ENCODE measurements around the gene NDC1. TPM values are rescaled to one million over a fixed set of nuclear protein-coding genes. Genes with fewer than 3 reads are reported as not detected.

The NDC1 gene
- total RNA-seq, 4 donors from 2014 or later: 1.1 to 11.1 (median 8.0) TPM

- Histone ChIP-seq H3K4me3 (no peak overlapping the region), H3K27me3 (peaks cover 26% of the 10 kb centered on the region), H3K36me3 (no peaks in the 10 kb centered on the region), H3K27ac (no peak overlapping the region), H3K9me3 (no peaks in the 10 kb centered on the region), H3K4me1 (no peaks in the 10 kb centered on the region)
- intact Hi-C loops (cut with DNase I; ENCODE audit: low total_unique reads): no loop called here
- in situ Hi-C loops (cut with MboI; ENCODE audit: low pct_ligation_motif_present in 1 of 4, low pct_unique_long_range_greater_than_20kb in 1 of 4, low sequenced_read_pairs in 3 of 4): no loop called here
- 88 to 89% methylated on average over 14 to 17 of the region's 17 CpGs for WGBS, 2 donors (ENCODE audit: low coverage in 1 of 2)
- TF ChIP-seq CTCF (IDR thresholded peaks at IDR 0.05): no peak
- no peak for TF ChIP-seq POLR2A (IDR thresholded peaks at IDR 0.05)
- TF ChIP-seq EP300 (IDR thresholded peaks at IDR 0.05; ENCODE audit: low read depth): no peak
- TF ChIP-seq POLR2AphosphoS5 (IDR thresholded peaks at IDR 0.05): no peak
- DNase-seq: no peak
Observed at GRCh38 chr1:53728702-53729455, 109.2 kb downstream of the NDC1 start.

GRCh38 chr1:53728196-53728595 is 109.9 kb downstream of the NDC1 start:
- no peaks in the 10 kb centered on the region for H3K4me1 ChIP-seq
- H3K27ac ChIP-seq: no peak overlapping the region
- DNase-seq: no peak
- intact Hi-C loops (cut with DNase I; ENCODE audit: low total_unique reads): no loop called here
- TF ChIP-seq EP300 (IDR thresholded peaks at IDR 0.05; ENCODE audit: low read depth) (no peak), POLR2AphosphoS5 (IDR thresholded peaks at IDR 0.05) (no peak), CTCF (IDR thresholded peaks at IDR 0.05) (no peak), POLR2A (IDR thresholded peaks at IDR 0.05) (no peak)
- no peaks in the 10 kb centered on the region for H3K36me3 ChIP-seq
- 67 to 71% methylated on average over 1 of the region's 1 CpG for WGBS, 2 donors (ENCODE audit: low coverage in 1 of 2)
- no peak overlapping the region for H3K4me3 ChIP-seq
- in situ Hi-C loops (cut with MboI; ENCODE audit: low pct_ligation_motif_present in 1 of 4, low pct_unique_long_range_greater_than_20kb in 1 of 4, low sequenced_read_pairs in 3 of 4): no loop called here
- peaks cover 19% of the 10 kb centered on the region for H3K27me3 ChIP-seq
- no peaks in the 10 kb centered on the region for H3K9me3 ChIP-seq

- no peak for DNase-seq
- Histone ChIP-seq H3K9me3 (no peaks in the 10 kb centered on the region), H3K36me3 (no peaks in the 10 kb centered on the region), H3K27me3 (peaks cover 13% of the 10 kb centered on the region), H3K27ac (no peak overlapping the region), H3K4me1 (no peaks in the 10 kb centered on the region), H3K4me3 (no peak overlapping the region)
- in situ Hi-C loops (cut with MboI; ENCODE audit: low pct_ligation_motif_present in 1 of 4, low pct_unique_long_range_greater_than_20kb in 1 of 4, low sequenced_read_pairs in 3 of 4): no loop called here
- WGBS, 2 donors (ENCODE audit: low coverage in 1 of 2): 85% methylated on average over 7 of the region's 7 CpGs; no CpG with 5 or more reads in 1 of the 2 donors
- no peak for TF ChIP-seq POLR2AphosphoS5 (IDR thresholded peaks at IDR 0.05)
- TF ChIP-seq CTCF (IDR thresholded peaks at IDR 0.05): no peak
- TF ChIP-seq POLR2A (IDR thresholded peaks at IDR 0.05): no peak
- no peak for TF ChIP-seq EP300 (IDR thresholded peaks at IDR 0.05; ENCODE audit: low read depth)
- intact Hi-C loops (cut with DNase I; ENCODE audit: low total_unique reads): no loop called here
Observed at GRCh38 chr1:53727461-53728092, 110.5 kb downstream of the NDC1 start.

- Histone ChIP-seq H3K27me3 (peaks cover under 1% of the 10 kb centered on the region), H3K27ac (no peak overlapping the region), H3K4me3 (no peak overlapping the region), H3K36me3 (no peaks in the 10 kb centered on the region), H3K9me3 (no peaks in the 10 kb centered on the region), H3K4me1 (no peaks in the 10 kb centered on the region)
- no peak for DNase-seq
- in situ Hi-C loops (cut with MboI; ENCODE audit: low pct_ligation_motif_present in 1 of 4, low pct_unique_long_range_greater_than_20kb in 1 of 4, low sequenced_read_pairs in 3 of 4) (no loop called here), intact Hi-C loops (cut with DNase I; ENCODE audit: low total_unique reads) (no loop called here)
- 88 to 100% methylated on average over 2 to 8 of the region's 8 CpGs for WGBS, 2 donors (ENCODE audit: low coverage in 1 of 2)
- TF ChIP-seq EP300 (IDR thresholded peaks at IDR 0.05; ENCODE audit: low read depth) (no peak), POLR2A (IDR thresholded peaks at IDR 0.05) (no peak), CTCF (IDR thresholded peaks at IDR 0.05) (no peak), POLR2AphosphoS5 (IDR thresholded peaks at IDR 0.05) (no peak)
Observed at GRCh38 chr1:53726009-53726600, 112.0 kb downstream of the NDC1 start.

All from transverse colon (tissue), 4 donors.